K562 (cell line): ENCODE results near the gene SEMA5A.

Experiments used
- CTCF ChIP-seq, 3 experiments: IDR thresholded peaks in 2 of 3; conservative IDR thresholded peaks in 1 of 3; 2 replicates each; pipeline ENCODE4 v1.5.1; 2011 to 2012; ENCODE audit warnings: low read length in 3 of 3, mild to moderate bottlenecking in 3 of 3, control low read depth in 2 of 3, improper control_type of control experiment in 1 of 3, inconsistent platforms in 1 of 3, low read depth in 1 of 3, mixed read lengths in 1 of 3, moderate library complexity in 1 of 3; ENCODE audit not compliant: insufficient read depth in 2 of 3
- EZH2 ChIP-seq: IDR thresholded peaks from 2 replicates; pipeline ENCODE4 v1.6.1; 2012; ENCODE audit warnings: low read depth, mild to moderate bottlenecking, inconsistent platforms, low read length, borderline replicate concordance
- FOXJ2 ChIP-seq: fragments of 200-800 bp; sonication (Bioruptor generic); IDR thresholded peaks from 2 replicates; pipeline ENCODE4 v1.6.1; 2016; ENCODE audit warnings: missing genetic modification characterization, missing compliant biosample characterization
- GMEB1 ChIP-seq: fragments of 250-450 bp; sonication (Bioruptor Pico); IDR thresholded peaks from 2 replicates; pipeline ENCODE4 v1.4.0; 2020; ENCODE audit warnings: mild to moderate bottlenecking
- HIVEP1 ChIP-seq: fragments of 250-450 bp; sonication (Bioruptor Pico); IDR thresholded peaks from 2 replicates; pipeline ENCODE4 v1.4.0; 2020; ENCODE audit warnings: mild to moderate bottlenecking
- KAT2B ChIP-seq: IDR thresholded peaks from one replicate; pipeline ENCODE4 v1.6.1; 2012; ENCODE audit warnings: low read depth, mild to moderate bottlenecking, control low read depth, inconsistent platforms, low read length, moderate library complexity
- RAD21 ChIP-seq, 2 experiments: fragments of 250-450 bp in 1 of 2; fragments of 450-650 bp in 1 of 2; sonication (Bioruptor Pico) in 1 of 2; formaldehyde crosslinking in 1 of 2; IDR thresholded peaks in 1 of 2; conservative IDR thresholded peaks in 1 of 2; 2 replicates each; pipeline versions ENCODE4 v1.4.0 to v1.8.0; 2020 to 2022; ENCODE audit warnings: mild to moderate bottlenecking in 2 of 2, moderate library complexity in 1 of 2
- RB1 ChIP-seq: fragments of 450-650 bp; IDR thresholded peaks from 2 replicates; pipeline ENCODE4 v1.6.1; 2017; ENCODE audit warnings: low read depth, mild to moderate bottlenecking
- RNF219 ChIP-seq: fragments of 250-450 bp; sonication (Bioruptor Pico); IDR thresholded peaks from 2 replicates; pipeline ENCODE4 v1.5.0; 2022; ENCODE audit warnings: mild to moderate bottlenecking
- STAT5B ChIP-seq: fragments of 250-450 bp; sonication (Bioruptor Pico); IDR thresholded peaks from 2 replicates; pipeline ENCODE4 v1.8.0; 2021; ENCODE audit warnings: mild to moderate bottlenecking, inconsistent platforms
- TCF7 ChIP-seq: sonication (generic); IDR thresholded peaks from 2 replicates; pipeline ENCODE4 v1.6.1; 2016; ENCODE audit warnings: antibody characterized with exemption, borderline replicate concordance
- ZNF551 ChIP-seq: fragments of 250-450 bp; sonication (Bioruptor Pico); IDR thresholded peaks from 2 replicates; pipeline ENCODE4 v1.5.0; 2021; ENCODE audit warnings: mild to moderate bottlenecking, moderate library complexity
- TF ChIP-seq, protein P1 (sequence below): fragments of 450-650 bp; IDR thresholded peaks from 2 replicates; pipeline ENCODE4 v1.7.0; 2016; ENCODE audit warnings: borderline replicate concordance

- TF ChIP-seq ZNF551 (CRISPR knock-in tag) (no peak), RB1 (no peak), CTCF (IDR thresholded peaks at IDR 0.05 in 2 of 3, conservative IDR thresholded peaks at IDR 0.05 in 1 of 3; ENCODE audit: insufficient read depth in 2 of 3, low read depth in 1 of 3, low read length in 3 of 3) (no peak), EZH2 (no peak), STAT5B (CRISPR knock-in tag) (no peak), FOXJ2 (no peak), KAT2B (no peak), GMEB1 (CRISPR knock-in tag) (no peak), TCF7 (no peak), RAD21 (CRISPR knock-in tag; conservative IDR thresholded peaks at IDR 0.05 in 1 of 2, IDR thresholded peaks at IDR 0.05 in 1 of 2) (no peak), RNF219 (CRISPR knock-in tag) (no peak), HIVEP1 (CRISPR knock-in tag) (no peak)
- TF ChIP-seq, protein P1, sequence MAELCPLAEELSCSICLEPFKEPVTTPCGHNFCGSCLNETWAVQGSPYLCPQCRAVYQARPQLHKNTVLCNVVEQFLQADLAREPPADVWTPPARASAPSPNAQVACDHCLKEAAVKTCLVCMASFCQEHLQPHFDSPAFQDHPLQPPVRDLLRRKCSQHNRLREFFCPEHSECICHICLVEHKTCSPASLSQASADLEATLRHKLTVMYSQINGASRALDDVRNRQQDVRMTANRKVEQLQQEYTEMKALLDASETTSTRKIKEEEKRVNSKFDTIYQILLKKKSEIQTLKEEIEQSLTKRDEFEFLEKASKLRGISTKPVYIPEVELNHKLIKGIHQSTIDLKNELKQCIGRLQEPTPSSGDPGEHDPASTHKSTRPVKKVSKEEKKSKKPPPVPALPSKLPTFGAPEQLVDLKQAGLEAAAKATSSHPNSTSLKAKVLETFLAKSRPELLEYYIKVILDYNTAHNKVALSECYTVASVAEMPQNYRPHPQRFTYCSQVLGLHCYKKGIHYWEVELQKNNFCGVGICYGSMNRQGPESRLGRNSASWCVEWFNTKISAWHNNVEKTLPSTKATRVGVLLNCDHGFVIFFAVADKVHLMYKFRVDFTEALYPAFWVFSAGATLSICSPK: no peak
Observed at GRCh38 chr5:9051779-9052178, 494.1 kb downstream of the SEMA5A start.
